Brain microvascular endothelial cell (primary cell): ENCODE measurements around the gene SEPTIN7.
A peak's percentile ranks its signal among the peaks of the same experiment; 100 is the strongest.

Experiments used
- DNase-seq: peaks from one replicate; pipeline ENCODE4 v3.0.0-alpha.2; 2020
- H3K27ac ChIP-seq: fragments of 250-450 bp; sonication (Bioruptor Pico); 2 replicates; pipeline ENCODE4 v1.5.1; 2020; ENCODE audit warnings: mild to moderate bottlenecking, moderate library complexity
- H3K27me3 ChIP-seq: fragments of 250-450 bp; sonication (Bioruptor Pico); replicated peaks from 2 replicates; pipeline ENCODE4 v1.5.1; 2020; ENCODE audit warnings: mild to moderate bottlenecking
- H3K36me3 ChIP-seq: fragments of 250-450 bp; sonication (Bioruptor Pico); replicated peaks from 2 replicates; pipeline ENCODE4 v1.5.1; 2020; ENCODE audit warnings: mild to moderate bottlenecking
- H3K4me3 ChIP-seq: 2 replicates; pipeline ENCODE4 v1.5.1; 2011; ENCODE audit warnings: low read depth, mild to moderate bottlenecking, control low read depth, low read length, moderate library complexity
- in situ Hi-C: cut with HindIII; loops from 2 replicates; pipeline ENCODE4 v1.10.0; 2017; ENCODE audit warnings: low sequenced_read_pairs, low pct_ligation_motif_present
- TF ChIP-seq, protein P1 (sequence below): IDR thresholded peaks from 2 replicates; pipeline ENCODE4 v1.5.1; 2011; ENCODE audit warnings: low read depth, mild to moderate bottlenecking, moderate library complexity, low read length, control low read depth, inconsistent platforms; ENCODE audit errors: missing control alignments

Gene SEPTIN7

DNA sequence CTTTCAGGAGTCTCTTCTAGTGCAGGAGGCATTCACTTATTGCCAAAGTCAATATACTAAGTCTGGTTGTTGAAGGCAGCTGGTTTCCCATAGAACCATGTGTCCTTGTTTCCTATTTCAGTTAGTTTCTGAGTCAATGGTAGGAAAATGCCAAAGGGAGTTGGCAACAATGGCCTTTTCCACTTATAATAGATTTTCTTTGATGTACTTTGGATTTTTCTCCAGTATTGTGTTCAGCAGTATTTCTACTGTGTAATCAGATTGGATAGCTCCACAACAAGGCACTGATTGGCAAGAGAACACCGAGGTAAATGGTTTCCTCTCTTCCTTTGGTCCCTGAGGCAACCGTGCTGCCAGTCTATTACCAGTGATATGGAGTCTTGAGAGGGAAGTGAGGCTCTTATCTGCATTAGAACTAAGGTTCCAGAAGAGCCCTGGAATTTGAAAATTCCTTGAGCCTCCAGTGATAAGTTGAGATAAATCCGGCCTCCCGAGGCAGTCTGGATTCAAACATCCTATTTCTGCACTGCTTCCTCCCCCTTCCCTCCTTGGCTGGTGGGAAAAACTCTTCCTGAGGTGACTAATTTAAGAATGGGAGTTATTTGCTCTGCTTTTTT, 7.9 kb upstream of the SEPTIN7 start:
- Histone ChIP-seq H3K27ac (no peak overlapping the region), H3K27me3 (no peaks in the 10 kb centered on the region), H3K36me3 (no peaks in the 10 kb centered on the region), H3K4me3 (no peak overlapping the region)
- in situ Hi-C loops: no loop called here
- TF ChIP-seq, protein P1, sequence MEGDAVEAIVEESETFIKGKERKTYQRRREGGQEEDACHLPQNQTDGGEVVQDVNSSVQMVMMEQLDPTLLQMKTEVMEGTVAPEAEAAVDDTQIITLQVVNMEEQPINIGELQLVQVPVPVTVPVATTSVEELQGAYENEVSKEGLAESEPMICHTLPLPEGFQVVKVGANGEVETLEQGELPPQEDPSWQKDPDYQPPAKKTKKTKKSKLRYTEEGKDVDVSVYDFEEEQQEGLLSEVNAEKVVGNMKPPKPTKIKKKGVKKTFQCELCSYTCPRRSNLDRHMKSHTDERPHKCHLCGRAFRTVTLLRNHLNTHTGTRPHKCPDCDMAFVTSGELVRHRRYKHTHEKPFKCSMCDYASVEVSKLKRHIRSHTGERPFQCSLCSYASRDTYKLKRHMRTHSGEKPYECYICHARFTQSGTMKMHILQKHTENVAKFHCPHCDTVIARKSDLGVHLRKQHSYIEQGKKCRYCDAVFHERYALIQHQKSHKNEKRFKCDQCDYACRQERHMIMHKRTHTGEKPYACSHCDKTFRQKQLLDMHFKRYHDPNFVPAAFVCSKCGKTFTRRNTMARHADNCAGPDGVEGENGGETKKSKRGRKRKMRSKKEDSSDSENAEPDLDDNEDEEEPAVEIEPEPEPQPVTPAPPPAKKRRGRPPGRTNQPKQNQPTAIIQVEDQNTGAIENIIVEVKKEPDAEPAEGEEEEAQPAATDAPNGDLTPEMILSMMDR: no peak
- peak; percentile 27 for DNase-seq

DNA sequence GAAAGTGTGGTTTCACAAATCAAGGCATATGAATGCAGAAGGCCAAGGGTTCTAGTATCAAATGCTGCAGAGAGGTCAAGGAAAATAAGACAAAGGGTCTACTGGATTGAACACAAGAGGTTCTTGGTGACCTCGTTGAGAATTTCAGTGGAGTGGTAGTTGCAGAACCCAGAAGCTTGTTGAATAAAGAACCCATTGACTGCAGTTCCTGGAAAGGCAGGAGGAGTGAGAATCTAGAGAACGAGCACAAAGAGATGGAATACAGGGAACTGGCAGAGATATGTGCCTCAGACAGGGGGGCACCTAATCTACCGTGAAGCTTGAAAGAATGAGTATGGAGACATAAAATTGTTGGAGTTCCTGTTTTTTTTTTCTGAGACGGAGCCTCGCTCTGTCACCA, 3.5 kb upstream of the SEPTIN7 start:
- TF ChIP-seq, protein P1: no peak
- in situ Hi-C loops: no loop called here
- Histone ChIP-seq H3K4me3 (no peak overlapping the region), H3K36me3 (no peaks in the 10 kb centered on the region), H3K27ac (no peak overlapping the region), H3K27me3 (no peaks in the 10 kb centered on the region)
- DNase-seq: no peak

DNA sequence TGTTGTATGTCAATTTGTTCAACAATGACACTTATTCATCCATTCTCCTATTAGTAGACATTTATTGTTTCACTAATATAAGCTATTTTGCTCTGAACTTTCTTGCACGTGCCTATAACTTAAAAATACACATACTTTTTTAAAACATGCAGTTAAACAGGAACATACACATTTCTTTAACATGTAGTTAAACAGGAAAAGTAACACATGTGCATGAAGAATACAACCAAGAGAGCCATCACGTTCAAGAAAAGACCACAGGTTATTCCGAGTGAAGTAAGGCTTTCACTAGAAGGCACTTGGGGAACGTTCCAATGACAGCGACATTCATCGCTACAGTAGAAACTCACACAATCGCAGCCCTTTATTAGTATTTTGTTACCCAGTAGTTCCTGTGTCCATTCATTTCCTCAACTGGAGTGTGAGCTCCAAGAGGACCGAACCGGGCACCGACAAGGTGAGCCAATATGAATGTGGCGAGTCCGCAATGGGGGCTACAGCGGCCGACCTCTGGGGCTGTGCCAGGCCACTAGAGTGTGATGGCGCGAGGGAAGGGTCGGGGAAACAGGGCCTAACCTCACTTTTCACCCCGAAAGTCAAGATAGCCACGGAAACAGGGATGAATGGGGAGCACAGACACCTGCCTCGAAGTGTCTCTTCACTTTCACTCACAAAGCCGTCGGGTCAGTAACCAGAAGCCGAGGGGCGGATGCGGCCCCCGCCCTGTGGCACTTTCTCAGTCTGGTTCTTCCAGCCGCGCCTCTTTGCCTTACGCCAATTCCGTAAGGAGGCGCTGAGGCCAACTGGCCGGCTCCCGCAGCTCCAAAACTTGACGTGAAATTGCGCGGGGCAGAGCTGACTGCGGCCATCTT, 775 bp upstream of the SEPTIN7 start:
- Histone ChIP-seq H3K27me3 (no peaks in the 10 kb centered on the region), H3K27ac (peak overlapping the region; percentile 97), H3K36me3 (no peaks in the 10 kb centered on the region), H3K4me3 (peak overlapping the region; percentile 90)
- DNase-seq: peak; percentile 79
- in situ Hi-C loops: no loop called here
- TF ChIP-seq, protein P1: no peak

DNA sequence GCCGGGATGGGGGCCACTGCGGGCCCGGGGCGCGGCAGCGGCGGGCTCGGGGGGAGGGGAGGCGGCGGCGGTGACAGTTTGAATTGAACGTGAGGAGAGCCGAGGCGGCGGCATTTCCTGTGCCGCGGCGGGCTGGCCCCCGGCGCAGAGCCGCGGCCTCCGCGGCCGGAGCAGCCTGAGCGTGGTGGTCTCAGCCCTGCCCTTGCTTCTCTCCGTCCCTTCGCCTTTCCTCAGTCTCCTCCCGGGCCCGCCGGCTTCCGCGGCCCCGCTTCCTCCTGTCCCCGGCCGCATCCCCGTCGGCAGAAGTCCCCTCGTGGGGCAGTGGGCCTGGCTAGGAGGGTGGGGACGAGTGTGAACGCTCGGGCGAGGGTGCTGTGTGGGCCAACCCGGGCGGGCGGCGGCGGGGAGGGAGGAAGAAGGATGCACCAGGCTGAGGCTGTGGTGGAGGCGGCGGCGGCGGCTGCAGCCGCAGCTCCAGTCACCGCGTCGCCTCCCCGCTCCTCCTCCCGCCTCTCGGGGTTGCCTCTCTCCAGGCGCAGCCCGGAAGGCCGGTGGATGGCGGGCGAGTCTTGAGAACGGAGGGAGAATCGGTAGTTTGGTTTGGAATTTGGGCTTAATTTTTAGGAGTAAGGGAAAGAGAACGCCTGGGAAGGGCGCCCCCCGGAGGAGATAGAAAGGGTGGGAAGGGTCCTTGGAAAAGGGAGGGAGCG, 690 bp downstream of the SEPTIN7 start:
- TF ChIP-seq, protein P1: peak; percentile 83
- in situ Hi-C loops: no loop called here
- Histone ChIP-seq H3K27ac (peak overlapping the region; percentile 97), H3K4me3 (peak overlapping the region; percentile 90), H3K36me3 (no peaks in the 10 kb centered on the region), H3K27me3 (no peaks in the 10 kb centered on the region)
- peak; percentile 43 for DNase-seq

DNA sequence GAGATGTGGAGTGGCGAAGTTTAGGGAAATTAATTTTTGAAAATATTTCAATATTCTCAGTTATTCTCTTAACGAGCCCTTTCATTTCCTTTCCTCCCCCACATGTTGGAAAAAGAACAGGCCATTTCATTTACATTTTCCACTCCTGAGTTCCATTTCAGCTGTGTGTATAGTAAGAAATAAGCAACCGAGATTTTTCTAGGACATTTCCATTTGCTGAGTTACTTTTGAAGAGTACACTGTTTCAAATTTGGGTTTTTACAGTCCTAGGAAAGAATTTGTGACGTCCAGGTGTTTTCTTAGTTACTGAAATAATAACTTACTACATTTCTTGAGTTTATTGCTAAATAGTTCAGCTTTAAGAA, 1.2 kb downstream of the SEPTIN7 start:
- no peak for DNase-seq
- in situ Hi-C loops: no loop called here
- TF ChIP-seq, protein P1: no peak
- Histone ChIP-seq H3K4me3 (peak overlapping the region; percentile 90), H3K27me3 (no peaks in the 10 kb centered on the region), H3K36me3 (no peaks in the 10 kb centered on the region), H3K27ac (peak overlapping the region; percentile 97)
